PC-9 (cell line): ENCODE results near the gene LSM3. TPM values are rescaled to one million over a fixed set of nuclear protein-coding genes. Genes with fewer than 3 reads are reported as not detected.

ENCODE experiments used
- BruUV-seq: library from RNA; stranded (reverse); fragments of 400-500 nt; replicated peaks from 2 replicates; lab custom pipeline; 2021; lab: Mats Ljungman, UMichigan
- CTCF ChIA-PET: fragments of 300-600 bp; sonication (Branson Sonifier 250); formaldehyde crosslinking; loops from one replicate; lab custom pipeline; 2022; ENCODE audit warnings: antibody characterized with exemption; lab: Charles Lee
- POLR2A ChIA-PET: fragments of 300-600 bp; sonication (Branson Sonifier 250); formaldehyde crosslinking; loops from one replicate; lab custom pipeline; 2022; ENCODE audit warnings: antibody characterized with exemption; ENCODE audit not compliant: unreplicated experiment; lab: Charles Lee
- DNase-seq, 2 experiments: peaks; one replicate each; pipeline versions ENCODE4 v3.0.0 to v3.0.0-alpha.2; 2015 to 2022; ENCODE audit warnings: mixed read lengths in 1 of 2
- H2AFZ ChIP-seq: fragments of 200-600 bp; sonication (generic); 2 replicates; pipeline ENCODE4 v1.8.1; 2017; ENCODE audit warnings: antibody characterized with exemption
- H3F3A ChIP-seq: fragments of 200-600 bp; sonication (generic); 2 replicates; pipeline ENCODE4 v1.8.1; 2017; ENCODE audit warnings: antibody characterized with exemption, mild to moderate bottlenecking, low read depth; ENCODE audit not compliant: insufficient read depth
- H3K27ac ChIP-seq: fragments of 200-600 bp; sonication (generic); 2 replicates; pipeline ENCODE4 v1.6.1; 2016; ENCODE audit warnings: mixed run types
- H3K27me3 ChIP-seq: fragments of 200-600 bp; sonication (generic); 2 replicates; pipeline ENCODE4 v1.6.1; 2016; ENCODE audit warnings: low read depth, mixed run types; ENCODE audit not compliant: insufficient read depth
- H3K36me3 ChIP-seq: fragments of 200-600 bp; sonication (generic); 2 replicates; pipeline ENCODE4 v1.6.1; 2016; ENCODE audit warnings: low read depth, mixed run types
- H3K4me1 ChIP-seq: fragments of 200-600 bp; sonication (generic); replicated peaks from 2 replicates; pipeline ENCODE4 v1.6.1; 2016; ENCODE audit warnings: mixed run types; ENCODE audit not compliant: insufficient read depth
- H3K4me2 ChIP-seq: fragments of 200-600 bp; sonication (generic); 2 replicates; pipeline ENCODE4 v1.6.1; 2017; ENCODE audit warnings: mixed run types
- H3K4me3 ChIP-seq: fragments of 200-600 bp; sonication (generic); 2 replicates; pipeline ENCODE4 v1.6.1; 2016; ENCODE audit warnings: mixed run types
- H3K79me2 ChIP-seq: fragments of 200-600 bp; sonication (generic); 2 replicates; pipeline ENCODE4 v1.6.1; 2017; ENCODE audit warnings: low read depth, mixed run types
- H3K9me2 ChIP-seq: fragments of 200-600 bp; sonication (generic); 2 replicates; pipeline ENCODE4 v1.8.1; 2017; ENCODE audit warnings: mild to moderate bottlenecking; ENCODE audit not compliant: insufficient read depth
- H3K9me3 ChIP-seq: fragments of 200-600 bp; sonication (generic); 2 replicates; pipeline ENCODE4 v1.8.1; 2016; ENCODE audit warnings: low read depth; ENCODE audit not compliant: insufficient read depth
- H4K20me1 ChIP-seq: fragments of 200-600 bp; sonication (generic); 2 replicates; pipeline ENCODE4 v1.8.1; 2017; ENCODE audit not compliant: insufficient read depth
- EZH2 ChIP-seq: fragments of 200-600 bp; sonication (generic); IDR thresholded peaks from 2 replicates; pipeline ENCODE4 v1.8.0; 2017; ENCODE audit warnings: antibody characterized with exemption, low read depth
- intact Hi-C: fragments of 100-400 bp; cut with micrococcal nuclease; formaldehyde crosslinking; loops from one replicate; pipeline ENCODE4 v1.10.0; 2022; ENCODE audit not compliant: unreplicated experiment
- total RNA-seq: library from RNA; stranded (reverse); gene quantifications from 2 replicates; pipeline ENCODE4 v1.2.3, GENCODE V29; 2021
- TF ChIP-seq, protein P1 (sequence below): fragments of 200-600 bp; sonication (generic); conservative IDR thresholded peaks from 2 replicates; pipeline ENCODE4 v1.6.1; 2017; ENCODE audit warnings: mixed run types, antibody characterized with exemption, mild to moderate bottlenecking, moderate library complexity

The LSM3 gene
- total RNA-seq, 1 experiment from 2014 or later = 18.3 TPM

DNA sequence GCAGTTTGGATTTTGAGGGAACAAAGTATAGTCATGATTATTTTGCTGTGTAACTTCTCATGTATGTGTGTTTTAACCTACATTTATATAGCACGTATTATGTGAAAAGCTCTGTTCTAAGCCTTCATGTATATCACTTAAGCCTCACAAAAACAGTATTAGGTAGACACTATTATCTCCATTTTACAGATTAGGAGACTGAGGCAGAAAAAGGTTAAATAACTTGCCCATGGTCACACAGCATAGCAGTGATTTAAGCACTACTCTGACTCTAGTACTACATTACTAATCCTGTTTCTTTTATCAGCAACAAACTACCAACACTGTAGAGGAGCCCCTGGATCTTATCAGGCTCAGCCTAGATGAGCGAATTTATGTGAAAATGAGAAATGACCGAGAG is 2.6 kb downstream of the LSM3 start:
- H3K79me2 ChIP-seq = peaks cover 57% of the 10 kb centered on the region
- TF ChIP-seq, protein P1, sequence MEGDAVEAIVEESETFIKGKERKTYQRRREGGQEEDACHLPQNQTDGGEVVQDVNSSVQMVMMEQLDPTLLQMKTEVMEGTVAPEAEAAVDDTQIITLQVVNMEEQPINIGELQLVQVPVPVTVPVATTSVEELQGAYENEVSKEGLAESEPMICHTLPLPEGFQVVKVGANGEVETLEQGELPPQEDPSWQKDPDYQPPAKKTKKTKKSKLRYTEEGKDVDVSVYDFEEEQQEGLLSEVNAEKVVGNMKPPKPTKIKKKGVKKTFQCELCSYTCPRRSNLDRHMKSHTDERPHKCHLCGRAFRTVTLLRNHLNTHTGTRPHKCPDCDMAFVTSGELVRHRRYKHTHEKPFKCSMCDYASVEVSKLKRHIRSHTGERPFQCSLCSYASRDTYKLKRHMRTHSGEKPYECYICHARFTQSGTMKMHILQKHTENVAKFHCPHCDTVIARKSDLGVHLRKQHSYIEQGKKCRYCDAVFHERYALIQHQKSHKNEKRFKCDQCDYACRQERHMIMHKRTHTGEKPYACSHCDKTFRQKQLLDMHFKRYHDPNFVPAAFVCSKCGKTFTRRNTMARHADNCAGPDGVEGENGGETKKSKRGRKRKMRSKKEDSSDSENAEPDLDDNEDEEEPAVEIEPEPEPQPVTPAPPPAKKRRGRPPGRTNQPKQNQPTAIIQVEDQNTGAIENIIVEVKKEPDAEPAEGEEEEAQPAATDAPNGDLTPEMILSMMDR = no peak
- TF ChIP-seq EZH2 = no peak

GRCh38 chr3:14183015-14183577 is 4.5 kb downstream of the LSM3 start:
- 0 out of 2 replicates have a peak, but pooled peaks cover 3% of the 10 kb centered on the region for H4K20me1 ChIP-seq
- intact Hi-C loops = no loop called here
- POLR2A ChIA-PET = interaction anchor here (0.6 kb wide), 1 partner anchor 184 kb away, joined by 3 read pairs; no protein-coding TSS in a partner anchor
- BruUV-seq = no TSS peak
- H3K27me3 ChIP-seq = no peaks in the 10 kb centered on the region
- no peak overlapping the region for H3K27ac ChIP-seq
- peaks cover 46% of the 10 kb centered on the region for H3K36me3 ChIP-seq
- H3F3A ChIP-seq = peaks cover 5% of the 10 kb centered on the region; the same call in 1 of the 2 replicates
- H2AFZ ChIP-seq = no peak overlapping the region
- DNase-seq = no peak
- no peak overlapping the region for H3K4me2 ChIP-seq
- H3K79me2 ChIP-seq = peaks cover 45% of the 10 kb centered on the region
- no peak for TF ChIP-seq EZH2
- TF ChIP-seq, protein P1 = no peak
- H3K9me3 ChIP-seq = no peaks in the 10 kb centered on the region
- CTCF ChIA-PET = interaction anchor here (0.6 kb wide), 1 partner anchor 78 kb away, joined by 4 read pairs; no protein-coding TSS in a partner anchor
- no peak overlapping the region for H3K4me3 ChIP-seq
- peaks cover 11% of the 10 kb centered on the region for H3K4me1 ChIP-seq
- H3K9me2 ChIP-seq = no peaks in the 10 kb centered on the region

More for the DNA sequence above, 2.6 kb downstream of the LSM3 start:
- Histone ChIP-seq H3K4me3 (no peak overlapping the region), H3K4me1 (peaks cover 19% of the 10 kb centered on the region), H4K20me1 (0 out of 2 replicates have a peak, but pooled peaks cover 3% of the 10 kb centered on the region), H3K4me2 (no peak overlapping the region), H3K36me3 (peaks cover 36% of the 10 kb centered on the region), H3K27ac (no peak overlapping the region), H3K27me3 (no peaks in the 10 kb centered on the region), H2AFZ (no peak overlapping the region), H3K9me2 (no peaks in the 10 kb centered on the region), H3K9me3 (no peaks in the 10 kb centered on the region), H3F3A (peaks cover 5% of the 10 kb centered on the region; the same call in 1 of the 2 replicates)
- intact Hi-C loops = no loop called here
- ChIA-PET CTCF (no interaction called here), POLR2A (no interaction called here)
- BruUV-seq = no TSS peak
- no peak for DNase-seq

GRCh38 chr3:14186854-14187458 is 8.3 kb downstream of the LSM3 start:
- Histone ChIP-seq H3F3A (peaks cover 3% of the 10 kb centered on the region; the same call in 1 of the 2 replicates), H3K4me1 (no peaks in the 10 kb centered on the region), H3K9me3 (no peaks in the 10 kb centered on the region), H3K27me3 (no peaks in the 10 kb centered on the region), H3K79me2 (peaks cover 49% of the 10 kb centered on the region), H3K4me2 (no peak overlapping the region), H3K9me2 (no peaks in the 10 kb centered on the region), H2AFZ (no peak overlapping the region), H4K20me1 (0 out of 2 replicates have a peak, but pooled peaks cover 3% of the 10 kb centered on the region), H3K36me3 (peaks cover 46% of the 10 kb centered on the region), H3K27ac (no peak overlapping the region), H3K4me3 (no peak overlapping the region)
- intact Hi-C loops = no loop called here
- BruUV-seq = no TSS peak
- POLR2A ChIA-PET = no interaction called here
- CTCF ChIA-PET = no interaction called here
- DNase-seq = no peak
- TF ChIP-seq EZH2 = no peak
- TF ChIP-seq, protein P1 = no peak
